AG10803 (cell line): Measurements from ENCODE around the gene EMP1.

Source experiments
- DNase-seq: peaks from one replicate; pipeline ENCODE4 v3.0.0; 2010; ENCODE audit warnings: low read depth
- H3K4me3 ChIP-seq: 2 replicates; pipeline ENCODE4 v1.5.1; 2011; ENCODE audit warnings: mild to moderate bottlenecking, low read length, control low read depth
- TF ChIP-seq, protein P1 (sequence below): conservative IDR thresholded peaks from 2 replicates; pipeline ENCODE4 v1.5.1; 2011; ENCODE audit warnings: mild to moderate bottlenecking, low read length, control low read depth, inconsistent platforms

EMP1 gene

DNA sequence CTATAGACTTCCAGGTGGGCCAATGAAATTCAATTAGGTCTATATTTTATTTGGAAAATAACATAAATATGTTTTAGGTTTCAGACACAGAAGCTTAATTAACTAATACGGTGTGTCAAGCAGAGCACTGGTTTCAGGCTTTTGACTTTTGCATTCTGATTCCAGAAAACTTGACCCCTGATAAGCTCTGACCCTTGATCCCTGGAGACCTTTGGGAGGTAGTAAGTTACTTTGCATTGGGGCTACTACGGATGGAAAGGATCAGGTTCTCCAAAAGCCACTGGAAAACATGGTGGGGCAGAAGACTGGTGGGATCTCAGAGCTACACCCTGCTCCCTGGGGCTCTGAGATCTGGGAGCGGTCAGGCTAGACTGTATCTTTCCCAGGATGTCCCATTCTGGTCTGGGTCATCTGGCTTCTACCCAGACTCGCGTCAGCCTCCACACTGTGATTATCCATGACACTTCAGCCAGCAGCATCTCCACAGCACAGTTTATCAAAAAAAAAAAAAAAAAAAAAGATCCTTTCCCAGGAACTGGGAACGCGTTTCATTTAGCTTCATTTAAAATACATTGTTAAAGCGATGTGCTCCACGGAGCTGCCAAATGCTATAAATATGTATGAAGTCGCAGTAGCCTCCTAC, 17.8 kb upstream of the EMP1 start:
- H3K4me3 ChIP-seq, result no peak overlapping the region
- DNase-seq, result no peak
- TF ChIP-seq, protein P1, sequence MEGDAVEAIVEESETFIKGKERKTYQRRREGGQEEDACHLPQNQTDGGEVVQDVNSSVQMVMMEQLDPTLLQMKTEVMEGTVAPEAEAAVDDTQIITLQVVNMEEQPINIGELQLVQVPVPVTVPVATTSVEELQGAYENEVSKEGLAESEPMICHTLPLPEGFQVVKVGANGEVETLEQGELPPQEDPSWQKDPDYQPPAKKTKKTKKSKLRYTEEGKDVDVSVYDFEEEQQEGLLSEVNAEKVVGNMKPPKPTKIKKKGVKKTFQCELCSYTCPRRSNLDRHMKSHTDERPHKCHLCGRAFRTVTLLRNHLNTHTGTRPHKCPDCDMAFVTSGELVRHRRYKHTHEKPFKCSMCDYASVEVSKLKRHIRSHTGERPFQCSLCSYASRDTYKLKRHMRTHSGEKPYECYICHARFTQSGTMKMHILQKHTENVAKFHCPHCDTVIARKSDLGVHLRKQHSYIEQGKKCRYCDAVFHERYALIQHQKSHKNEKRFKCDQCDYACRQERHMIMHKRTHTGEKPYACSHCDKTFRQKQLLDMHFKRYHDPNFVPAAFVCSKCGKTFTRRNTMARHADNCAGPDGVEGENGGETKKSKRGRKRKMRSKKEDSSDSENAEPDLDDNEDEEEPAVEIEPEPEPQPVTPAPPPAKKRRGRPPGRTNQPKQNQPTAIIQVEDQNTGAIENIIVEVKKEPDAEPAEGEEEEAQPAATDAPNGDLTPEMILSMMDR, result no peak

DNA sequence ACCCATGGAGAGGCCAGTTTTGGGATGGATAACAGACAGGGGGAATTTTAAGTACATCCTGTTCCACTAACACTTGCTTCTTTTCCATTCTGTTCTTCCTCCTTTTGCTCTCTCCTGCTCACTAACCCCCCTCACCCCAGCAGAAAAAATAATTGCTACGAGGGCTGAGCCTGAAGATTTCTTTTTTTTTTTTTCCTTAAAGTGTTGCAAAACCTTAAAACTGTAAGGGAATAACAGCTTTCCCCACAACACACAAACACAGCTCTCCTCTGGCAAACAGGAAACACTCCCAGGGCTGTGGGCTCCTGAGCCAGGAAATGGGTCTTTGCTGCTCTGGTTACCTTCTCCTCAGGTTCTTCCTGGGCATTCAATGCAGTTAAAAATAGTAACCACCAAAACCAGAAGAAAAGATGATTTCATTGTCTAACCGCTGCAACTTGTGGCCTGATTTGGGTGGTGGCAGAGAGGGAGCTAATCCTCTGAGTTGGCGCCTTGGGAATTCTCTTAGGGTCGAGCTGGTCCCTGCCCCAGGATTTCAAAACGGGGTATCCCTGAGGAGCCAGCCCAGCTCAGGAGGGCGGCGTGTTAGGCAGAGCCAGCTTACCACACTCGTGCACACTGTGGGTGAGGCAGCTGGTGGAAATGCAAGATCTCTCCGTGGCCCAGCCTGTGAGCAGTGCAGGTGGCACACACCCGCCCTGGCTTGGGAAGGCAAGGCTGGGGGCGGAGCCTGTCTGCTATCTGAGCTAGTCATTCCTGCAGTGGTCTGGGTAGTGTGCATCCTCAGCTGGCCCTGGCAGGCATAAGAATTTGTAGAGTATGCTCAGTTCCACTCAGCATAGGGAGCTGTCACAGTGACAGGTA, 17.1 kb upstream of the EMP1 start:
- peak overlapping the region; percentile 10; the same call in 1 of the 2 replicates for H3K4me3 ChIP-seq
- peak; percentile 56 for DNase-seq
- TF ChIP-seq, protein P1, result no peak

DNA sequence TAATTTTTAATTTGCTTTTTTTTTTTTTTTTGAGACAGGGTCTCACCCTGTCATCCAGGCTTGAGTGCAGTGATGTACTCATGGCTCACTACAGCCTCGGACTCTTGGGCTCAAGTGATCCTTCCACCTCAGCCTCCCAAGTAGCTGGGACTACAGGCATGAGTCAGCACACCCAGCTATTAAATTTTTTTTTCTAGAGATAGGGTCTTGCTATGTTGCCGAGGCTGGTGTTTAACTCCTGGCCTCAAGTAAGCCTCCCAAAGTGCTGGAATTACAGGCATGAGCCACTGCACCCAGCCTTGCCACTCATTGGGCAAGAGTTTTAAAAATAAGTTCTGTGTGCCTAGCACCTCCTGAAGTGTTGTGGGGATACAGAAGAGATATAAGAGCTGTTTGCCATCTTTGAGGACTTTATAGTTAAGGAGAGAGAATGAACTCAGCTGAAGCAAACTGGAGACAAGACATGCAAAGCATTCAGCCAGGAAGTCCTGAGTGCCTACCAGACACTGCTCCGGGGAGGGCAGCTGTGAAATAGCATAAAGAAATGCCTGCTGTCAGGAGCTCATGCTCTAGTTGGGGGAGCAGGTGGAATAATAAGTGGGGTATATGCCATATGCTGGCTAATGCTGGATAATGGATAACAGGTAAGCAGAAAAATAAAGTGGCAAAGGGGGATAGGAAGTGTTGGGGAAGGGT, 15.0 kb upstream of the EMP1 start:
- DNase-seq, result no peak
- TF ChIP-seq, protein P1, result no peak
- no peak overlapping the region for H3K4me3 ChIP-seq

DNA sequence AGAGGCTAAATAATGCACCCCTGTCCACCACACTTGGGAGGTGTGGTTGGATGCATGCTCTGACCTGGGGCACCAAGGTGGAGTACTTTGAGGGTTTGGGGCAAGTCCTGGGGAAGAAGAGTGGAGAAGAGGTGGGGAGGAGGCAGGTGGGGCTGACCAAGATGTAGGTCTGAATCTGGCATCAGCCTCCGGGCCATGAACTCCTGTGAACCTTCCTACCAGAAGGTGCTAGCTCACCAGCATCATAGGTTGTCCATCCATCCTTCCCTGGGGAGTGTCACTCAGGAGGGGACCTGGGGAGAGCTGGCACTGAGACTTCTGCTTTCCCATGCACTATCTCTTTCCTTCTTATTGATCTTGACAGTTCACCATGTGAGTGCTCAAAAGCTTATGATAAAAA, 13.6 kb upstream of the EMP1 start:
- no peak overlapping the region for H3K4me3 ChIP-seq
- no peak for DNase-seq
- TF ChIP-seq, protein P1, result no peak

DNA sequence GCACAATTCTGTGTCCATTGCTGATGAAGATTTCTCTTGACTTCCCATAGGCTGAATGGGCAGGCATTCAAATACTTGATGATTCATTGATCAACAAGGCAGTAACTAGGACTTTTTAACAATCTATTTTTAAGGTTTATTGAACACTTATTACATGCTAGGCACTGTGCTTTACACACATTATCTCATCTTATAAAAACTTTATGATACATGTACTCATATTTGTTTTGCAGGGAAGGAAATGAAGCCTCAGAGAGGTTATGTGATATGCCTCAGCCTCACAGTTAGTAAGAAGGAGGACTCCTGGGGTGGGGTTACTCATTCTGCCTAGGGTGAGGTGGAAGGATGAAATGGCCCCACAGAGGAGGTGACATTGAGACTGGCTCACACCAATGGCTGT, 12.9 kb upstream of the EMP1 start:
- TF ChIP-seq, protein P1, result no peak
- DNase-seq, result no peak
- H3K4me3 ChIP-seq, result no peak overlapping the region

DNA sequence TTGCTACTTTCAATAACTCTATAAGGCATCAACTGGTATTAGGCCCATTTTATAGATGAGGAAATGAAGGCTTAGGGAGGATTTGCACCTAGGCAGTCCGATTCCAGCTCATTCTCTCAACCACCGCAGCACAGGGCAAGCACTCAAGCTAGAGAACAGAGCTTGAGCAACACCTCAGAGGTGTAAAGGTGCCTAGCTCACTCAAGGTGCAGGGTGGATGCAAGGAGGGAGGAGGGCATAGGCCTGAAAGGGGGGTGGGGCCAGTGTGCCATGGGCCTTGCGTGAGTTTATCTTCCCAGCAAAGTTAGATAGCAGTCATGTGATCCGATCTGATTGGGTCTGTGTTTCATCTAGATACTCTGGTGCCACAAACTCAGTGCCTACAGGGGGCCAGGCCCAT, 10.2 kb upstream of the EMP1 start:
- TF ChIP-seq, protein P1, result no peak
- no peak for DNase-seq
- no peak overlapping the region for H3K4me3 ChIP-seq
